Urinary bladder (tissue), 4 donors: ENCODE data around the gene KCNK10. TPM values are rescaled to one million over a fixed set of nuclear protein-coding genes. Genes with fewer than 3 reads are reported as not detected.

Experiments used
- DNase-seq: peaks from one replicate; pipeline ENCODE4 v3.0.0-alpha.2; 2015; ENCODE audit errors: extremely low spot score
- H3K27ac ChIP-seq: one replicate; pipeline ENCODE4 v1.5.1; 2013; ENCODE audit warnings: low read depth, mild to moderate bottlenecking, moderate library complexity
- H3K36me3 ChIP-seq: one replicate; pipeline ENCODE4 v1.6.1; 2013; ENCODE audit warnings: mild to moderate bottlenecking, moderate library complexity; ENCODE audit not compliant: insufficient read depth
- H3K4me1 ChIP-seq: one replicate; pipeline ENCODE4 v1.6.1; 2013; ENCODE audit warnings: mild to moderate bottlenecking, moderate library complexity; ENCODE audit not compliant: insufficient read depth
- H3K4me3 ChIP-seq: one replicate; pipeline ENCODE4 v1.5.1; 2013; ENCODE audit warnings: low read depth, low read length
- WGBS: extraction: QIAGEN DNeasy Blood & Tissue Kit; methylation state at CpG from one replicate; pipeline ENCODE4 v1.1.7; 2013; 5-methylcytosine and 5-hydroxymethylcytosine counted together
- polyA plus RNA-seq: library from polyadenylated mRNA; stranded (reverse); fragments of 200-250 nt; gene quantifications from one replicate; pipeline ENCODE4 v1.2.3, GENCODE V29; 2013
- total RNA-seq: library from RNA; depleted of rRNA; stranded (reverse); fragments of >200 nt; gene quantifications from one replicate; pipeline ENCODE4 v1.2.3, GENCODE V29; 2014
- donor health status: healthy with polysubstance abuse.
- donor health status: healthy.

KCNK10 gene
- total and polyA plus RNA-seq, 2 donors = 0.06 to 1.1 TPM

- DNase-seq = no peak
- H3K27ac ChIP-seq = no peak overlapping the region
- H3K4me3 ChIP-seq = no peak overlapping the region
- H3K36me3 ChIP-seq = no peaks in the 10 kb centered on the region
- no peaks in the 10 kb centered on the region for H3K4me1 ChIP-seq
- WGBS = under 1% methylated on average over 37 of the region's 37 CpGs
Measured at GRCh38 chr14:88326352-88327103, 3.5 kb upstream of the KCNK10 start.

- H3K4me3 ChIP-seq = no peak overlapping the region
- H3K27ac ChIP-seq = no peak overlapping the region
- no peak for DNase-seq
- 16% methylated on average over 5 of the region's 5 CpGs for WGBS
- H3K36me3 ChIP-seq = no peaks in the 10 kb centered on the region
- no peaks in the 10 kb centered on the region for H3K4me1 ChIP-seq
Measured at GRCh38 chr14:88325883-88326282, 2.8 kb upstream of the KCNK10 start.

DNA sequence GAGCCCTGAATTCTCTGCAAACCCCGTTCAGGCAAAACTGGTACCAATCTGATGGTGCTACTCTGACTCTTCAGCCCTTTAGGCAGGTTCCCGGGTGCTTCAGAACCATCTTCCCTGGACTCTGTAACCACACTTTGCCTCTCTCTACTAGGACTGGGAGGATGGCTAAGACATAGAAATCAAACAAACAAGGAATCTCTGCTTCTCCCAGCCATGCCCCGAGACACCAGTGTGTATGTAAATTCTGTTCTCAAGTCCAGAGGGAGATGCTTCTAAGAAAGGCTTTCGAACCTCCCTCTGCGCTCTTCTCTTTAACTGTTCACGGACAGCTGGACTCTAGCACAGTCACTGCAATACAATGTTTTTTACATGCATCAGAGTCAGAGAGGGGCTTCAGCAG lies 1.9 kb upstream of the KCNK10 start:
- H3K4me1 ChIP-seq = no peaks in the 10 kb centered on the region
- no peaks in the 10 kb centered on the region for H3K36me3 ChIP-seq
- no peak overlapping the region for H3K4me3 ChIP-seq
- no peak for DNase-seq
- 65% methylated on average over 6 of the region's 6 CpGs for WGBS
- H3K27ac ChIP-seq = no peak overlapping the region

DNA sequence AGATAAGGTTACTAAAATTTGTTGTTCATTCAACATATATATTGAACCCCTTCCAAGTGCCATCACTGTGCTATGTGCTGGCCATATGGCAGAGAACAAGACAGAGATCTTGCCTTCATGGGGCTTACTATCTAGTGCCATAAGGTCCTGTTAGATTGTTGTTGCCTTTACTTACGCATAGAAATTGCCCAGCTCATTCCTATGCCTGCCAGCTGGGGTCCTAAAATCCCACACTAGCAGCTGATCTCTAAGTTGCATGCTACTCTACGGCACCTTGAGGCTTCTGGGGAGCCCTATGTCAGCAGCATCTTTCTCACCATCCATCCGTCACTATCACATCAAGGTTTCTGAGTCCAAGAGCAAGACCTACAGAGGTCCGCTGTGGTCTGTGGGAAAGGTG lies 1.4 kb upstream of the KCNK10 start:
- WGBS = 66% methylated on average over 4 of the region's 4 CpGs
- DNase-seq = no peak

DNA sequence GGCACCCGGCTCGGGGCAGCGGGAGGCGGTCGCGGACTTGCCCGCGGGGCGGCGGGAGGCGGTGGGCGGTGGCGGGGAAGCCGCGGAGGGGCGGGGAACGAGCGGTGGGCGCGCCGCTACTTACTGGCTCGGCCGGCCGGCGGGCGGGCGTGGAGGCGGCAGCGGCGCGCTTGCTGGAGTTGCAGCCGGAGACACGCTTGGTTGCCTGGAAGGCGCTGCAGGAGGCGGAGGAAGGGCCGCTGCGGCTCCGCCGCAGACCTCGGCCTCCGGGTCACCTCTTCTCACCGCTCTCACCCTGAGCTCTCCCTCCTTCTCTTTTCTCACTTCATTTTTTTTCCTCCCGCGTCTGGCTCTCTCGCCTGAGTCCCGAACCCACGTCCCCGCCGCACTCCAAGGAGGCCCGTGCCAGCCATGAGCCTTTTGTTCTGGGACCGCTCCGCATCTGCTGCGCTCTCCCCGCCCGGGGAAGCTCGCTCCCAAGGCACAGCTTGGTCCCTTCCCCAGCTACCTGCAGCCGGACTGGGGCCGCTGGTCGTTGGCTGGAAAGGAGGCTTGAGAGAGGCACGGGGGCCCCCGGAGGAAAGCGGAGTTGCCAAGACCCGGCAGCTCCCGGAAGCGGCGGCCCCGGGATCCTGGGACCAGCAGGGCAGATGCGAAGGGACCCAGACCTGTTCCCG lies 592 bp upstream of the KCNK10 start:
- no peak for DNase-seq
- WGBS = under 1% methylated on average over 69 of the region's 69 CpGs
- peak overlapping the region; percentile 27 for H3K4me3 ChIP-seq
- no peaks in the 10 kb centered on the region for H3K4me1 ChIP-seq
- no peaks in the 10 kb centered on the region for H3K36me3 ChIP-seq
- no peak overlapping the region for H3K27ac ChIP-seq

More for the DNA sequence above, 1.4 kb upstream of the KCNK10 start:
- H3K36me3 ChIP-seq = no peaks in the 10 kb centered on the region
- no peaks in the 10 kb centered on the region for H3K4me1 ChIP-seq
- H3K27ac ChIP-seq = no peak overlapping the region
- H3K4me3 ChIP-seq = no peak overlapping the region

DNA sequence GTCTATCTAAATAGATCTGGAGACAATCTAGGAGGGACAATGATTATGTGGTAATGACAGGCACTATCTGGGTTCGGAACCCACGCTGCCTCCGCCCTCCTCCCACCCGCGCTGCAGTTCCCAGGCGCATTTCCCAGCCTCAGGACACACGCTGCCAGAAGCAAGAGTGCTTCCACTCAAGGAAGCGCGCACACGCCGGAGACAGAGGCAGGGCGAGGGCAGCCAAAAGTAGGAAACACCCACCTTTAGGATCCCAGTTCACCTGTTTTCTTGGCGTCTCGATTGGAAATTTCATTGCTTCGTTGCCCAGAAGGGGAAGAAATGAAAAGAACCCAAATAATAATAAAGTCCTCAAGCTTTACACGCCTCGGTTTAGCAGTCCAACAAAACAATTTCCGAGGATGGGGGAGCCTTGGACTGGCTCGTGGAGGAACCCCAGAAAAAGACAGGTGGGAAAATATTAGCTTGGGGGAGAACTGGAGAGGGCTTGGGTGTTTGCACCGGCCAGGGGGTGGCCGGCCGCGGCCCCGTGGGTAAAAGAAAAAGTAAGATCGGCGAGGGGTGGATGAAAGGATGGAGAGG lies 474 bp downstream of the KCNK10 start:
- H3K4me1 ChIP-seq = no peaks in the 10 kb centered on the region
- 1% methylated on average over 26 of the region's 26 CpGs for WGBS
- no peak overlapping the region for H3K27ac ChIP-seq
- H3K4me3 ChIP-seq = no peak overlapping the region
- DNase-seq = no peak
- no peaks in the 10 kb centered on the region for H3K36me3 ChIP-seq

- Histone ChIP-seq H3K4me1 (no peaks in the 10 kb centered on the region), H3K36me3 (no peaks in the 10 kb centered on the region), H3K4me3 (no peak overlapping the region), H3K27ac (no peak overlapping the region)
- no peak for DNase-seq
- 19% methylated on average over 25 of the region's 25 CpGs for WGBS
Measured at GRCh38 chr14:88321692-88322503, 1.2 kb downstream of the KCNK10 start.

GRCh38 chr14:88318406-88318805 lies 4.7 kb downstream of the KCNK10 start:
- H3K4me3 ChIP-seq = no peak overlapping the region
- no peak overlapping the region for H3K27ac ChIP-seq
- H3K36me3 ChIP-seq = no peaks in the 10 kb centered on the region
- DNase-seq = no peak
- 75% methylated on average over 4 of the region's 4 CpGs for WGBS
- no peaks in the 10 kb centered on the region for H3K4me1 ChIP-seq

DNA sequence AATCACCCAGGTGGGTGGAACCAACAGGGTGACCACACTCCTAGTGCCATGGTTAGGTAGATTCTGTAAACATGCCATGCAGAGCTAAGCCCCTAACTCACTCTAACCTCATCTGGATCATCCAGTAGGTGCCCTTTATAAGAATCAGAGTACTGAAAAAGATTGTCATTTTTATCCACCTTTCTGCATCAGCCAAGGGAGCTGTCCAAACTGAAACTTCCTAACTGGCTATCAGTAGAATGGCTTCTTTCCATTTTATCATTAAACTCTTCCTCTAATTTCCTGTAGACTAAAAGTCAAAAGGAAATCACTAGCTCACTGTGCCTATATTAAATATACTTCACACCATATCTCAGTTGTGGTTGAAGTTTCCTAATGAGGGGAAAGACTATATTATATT lies 6.5 kb downstream of the KCNK10 start:
- no peak for DNase-seq
- H3K27ac ChIP-seq = no peak overlapping the region
- H3K4me3 ChIP-seq = no peak overlapping the region

DNA sequence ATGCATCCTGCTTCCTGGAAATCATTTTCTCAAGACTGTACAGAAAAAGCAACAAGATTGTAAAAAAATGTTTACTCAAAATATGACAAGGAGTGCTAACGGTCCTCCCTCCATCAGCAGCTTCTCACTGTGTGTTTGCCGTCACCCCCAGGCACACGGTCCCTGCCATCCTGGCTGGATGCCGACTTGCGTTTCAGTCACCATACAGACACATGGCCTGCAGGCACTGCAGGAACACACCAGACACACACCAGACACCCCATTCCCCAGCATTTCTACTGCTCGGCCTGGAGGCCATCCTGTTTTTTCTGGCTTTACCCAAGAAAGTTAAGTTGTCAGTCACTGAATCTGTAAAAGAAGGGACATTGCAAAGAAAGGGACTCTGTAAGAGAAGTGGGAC lies 10.8 kb downstream of the KCNK10 start:
- no peaks in the 10 kb centered on the region for H3K4me1 ChIP-seq
- H3K36me3 ChIP-seq = no peaks in the 10 kb centered on the region
- H3K27ac ChIP-seq = no peak overlapping the region
- H3K4me3 ChIP-seq = no peak overlapping the region
- DNase-seq = no peak
- 56% methylated on average over 6 of the region's 6 CpGs for WGBS

More for the DNA sequence above, 6.5 kb downstream of the KCNK10 start:
- H3K4me1 ChIP-seq = no peaks in the 10 kb centered on the region
- H3K36me3 ChIP-seq = no peaks in the 10 kb centered on the region

DNA sequence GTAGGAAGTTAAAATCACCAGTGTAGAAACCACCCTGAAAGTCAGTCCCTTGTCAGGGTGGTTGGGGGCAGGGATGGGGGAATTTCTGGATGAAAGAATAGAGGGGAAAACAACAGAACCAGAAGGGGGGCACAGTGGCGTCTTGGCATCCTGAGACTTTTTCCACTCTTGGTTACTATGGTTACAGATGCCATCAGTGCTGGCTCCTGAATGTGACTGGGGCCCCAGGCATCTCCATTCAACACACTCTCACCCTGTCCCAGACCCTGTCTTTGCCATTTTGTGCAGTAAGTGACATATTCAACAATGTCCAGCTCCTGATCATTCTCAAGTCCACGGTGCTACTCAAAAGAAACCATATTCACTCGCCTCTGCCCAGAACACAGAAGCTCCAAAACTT lies 11.3 kb downstream of the KCNK10 start:
- Histone ChIP-seq H3K36me3 (no peaks in the 10 kb centered on the region), H3K4me3 (no peak overlapping the region), H3K27ac (no peak overlapping the region), H3K4me1 (no peaks in the 10 kb centered on the region)
- no peak for DNase-seq
- WGBS = 70% methylated on average over 3 of the region's 3 CpGs

DNA sequence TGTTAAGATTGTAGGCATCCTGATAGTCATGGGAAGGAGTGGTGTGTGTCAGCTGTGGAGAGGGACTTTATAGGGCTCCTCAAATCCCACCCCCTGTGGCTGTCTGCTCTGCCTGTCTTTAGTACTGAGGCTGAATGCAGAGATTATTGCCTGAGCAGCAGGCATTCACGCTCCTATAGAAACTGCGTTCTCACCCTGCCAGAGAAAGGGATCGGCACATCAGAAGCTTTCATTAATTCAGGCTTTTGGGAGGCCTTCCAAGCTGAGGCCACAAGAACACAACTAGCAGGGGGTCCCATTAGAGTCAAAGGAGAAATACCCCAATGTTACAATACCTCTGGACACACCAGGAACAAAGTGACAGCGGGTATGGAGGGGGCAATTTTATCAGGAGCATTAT lies 12.6 kb downstream of the KCNK10 start:
- DNase-seq = no peak
- H3K27ac ChIP-seq = no peak overlapping the region
- 47% methylated on average over 4 of the region's 4 CpGs for WGBS
- H3K4me3 ChIP-seq = no peak overlapping the region
- no peaks in the 10 kb centered on the region for H3K36me3 ChIP-seq
- H3K4me1 ChIP-seq = no peaks in the 10 kb centered on the region

- no peak for DNase-seq
- H3K36me3 ChIP-seq = no peaks in the 10 kb centered on the region
- H3K27ac ChIP-seq = no peak overlapping the region
- H3K4me3 ChIP-seq = no peak overlapping the region
- 84% methylated on average over 4 of the region's 4 CpGs for WGBS
- H3K4me1 ChIP-seq = no peaks in the 10 kb centered on the region
Measured at GRCh38 chr14:88310021-88310420, 13.0 kb downstream of the KCNK10 start.
